HUDEP-2 (cell line): ENCODE data around the gene FMN1.
A peak's percentile ranks its signal among the peaks of the same experiment; 100 is the strongest.

Source experiments
- DNase-seq, 76 experiments: peaks; one replicate each; lab custom pipeline; 2025; ENCODE audit not compliant: unreplicated experiment in 76 of 76; lab: John Stamatoyannopoulos, UW

FMN1 gene

DNA sequence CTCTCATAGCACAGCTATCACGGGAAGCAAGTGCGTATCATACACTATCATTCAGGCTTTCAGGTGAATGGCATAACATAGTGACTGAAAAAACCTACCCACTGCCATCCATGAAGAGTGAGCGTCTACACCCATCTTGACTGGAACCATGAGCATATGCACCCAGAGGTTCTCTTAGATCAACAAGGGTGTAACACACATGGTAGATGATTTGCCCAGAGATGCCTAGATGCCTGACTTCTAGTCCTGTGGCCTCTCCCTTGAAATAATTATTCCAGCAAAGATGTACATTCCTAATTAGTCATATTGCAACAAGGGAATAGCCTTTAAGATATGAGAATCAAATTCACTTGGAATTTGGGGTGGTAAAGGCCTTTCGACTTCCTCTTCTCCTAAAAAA, 248.3 kb downstream of the FMN1 start:
- DNase-seq: no peak

DNA sequence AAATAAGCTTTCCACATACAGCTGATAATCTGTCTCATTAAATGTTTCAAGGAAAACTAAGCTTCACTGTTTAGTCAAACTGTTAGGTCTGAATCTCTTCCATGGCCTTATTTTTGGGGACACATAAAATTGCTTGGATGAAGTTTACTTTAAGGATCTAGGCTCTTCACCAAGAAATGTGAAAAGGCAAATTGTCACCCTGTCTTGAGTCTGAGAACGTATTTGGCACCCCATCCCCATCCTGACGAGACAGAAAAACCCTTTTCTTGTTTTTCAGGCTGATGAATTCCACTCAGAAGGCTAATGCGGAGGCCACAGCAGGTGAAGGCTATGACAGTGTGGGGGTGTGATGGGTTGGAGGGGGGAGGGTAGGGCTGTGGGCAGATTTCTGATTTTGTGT, 250.1 kb downstream of the FMN1 start:
- no peak for DNase-seq

- DNase-seq: no peak
Measured at GRCh38 chr15:32943711-32944110, 250.8 kb downstream of the FMN1 start.

GRCh38 chr15:32942401-32942841, 252.1 kb downstream of the FMN1 start:
- no peak for DNase-seq

GRCh38 chr15:32941823-32942222, 252.7 kb downstream of the FMN1 start:
- DNase-seq: no peak

- no peak for DNase-seq
Measured at GRCh38 chr15:32936976-32937375, 257.5 kb downstream of the FMN1 start.

DNA sequence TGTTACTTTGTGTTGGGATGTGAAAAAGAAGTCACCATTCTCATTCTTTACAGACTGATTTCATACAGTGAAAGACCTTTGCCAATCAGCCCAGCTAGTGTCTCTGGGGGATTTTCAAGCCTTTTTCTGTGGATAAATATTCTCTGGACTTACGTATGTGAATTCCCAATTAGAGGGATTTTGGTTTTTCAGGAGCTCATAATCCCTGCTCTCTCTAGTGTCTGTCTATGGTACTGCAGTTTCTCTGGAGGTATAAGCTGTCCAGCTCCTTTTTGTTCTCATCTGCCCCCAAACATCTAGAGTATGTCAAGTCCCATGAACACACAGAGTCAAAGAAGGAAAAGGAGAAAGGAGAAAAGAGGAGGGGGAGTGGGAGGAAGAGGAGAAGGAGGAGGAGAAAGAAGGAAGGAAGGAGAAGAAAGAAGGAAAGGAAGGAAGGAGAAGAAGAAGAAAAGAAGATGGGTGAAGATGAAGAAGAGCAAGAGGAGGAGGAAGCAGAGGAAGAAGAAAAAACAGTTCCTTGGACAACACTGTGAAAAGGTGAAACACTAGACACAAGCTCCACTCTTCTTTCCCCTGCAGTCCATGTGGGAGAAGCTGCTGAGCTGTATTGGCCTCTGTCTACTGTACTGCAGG, 258.1 kb downstream of the FMN1 start:
- peak in 5 of 76 experiments; percentile 0 to 7 (median 2) for DNase-seq

- no peak for DNase-seq
Measured at GRCh38 chr15:32935139-32935538, 259.4 kb downstream of the FMN1 start.

- no peak for DNase-seq
Measured at GRCh38 chr15:32933236-32933635, 261.3 kb downstream of the FMN1 start.

GRCh38 chr15:32928876-32929275, 265.6 kb downstream of the FMN1 start:
- no peak for DNase-seq

- DNase-seq: no peak
Measured at GRCh38 chr15:32927124-32927523, 267.4 kb downstream of the FMN1 start.

GRCh38 chr15:32923176-32923575, 271.3 kb downstream of the FMN1 start:
- no peak for DNase-seq

GRCh38 chr15:32922541-32922940, 272.0 kb downstream of the FMN1 start:
- DNase-seq: no peak

GRCh38 chr15:32919749-32920414, 274.6 kb downstream of the FMN1 start:
- DNase-seq: no peak

DNA sequence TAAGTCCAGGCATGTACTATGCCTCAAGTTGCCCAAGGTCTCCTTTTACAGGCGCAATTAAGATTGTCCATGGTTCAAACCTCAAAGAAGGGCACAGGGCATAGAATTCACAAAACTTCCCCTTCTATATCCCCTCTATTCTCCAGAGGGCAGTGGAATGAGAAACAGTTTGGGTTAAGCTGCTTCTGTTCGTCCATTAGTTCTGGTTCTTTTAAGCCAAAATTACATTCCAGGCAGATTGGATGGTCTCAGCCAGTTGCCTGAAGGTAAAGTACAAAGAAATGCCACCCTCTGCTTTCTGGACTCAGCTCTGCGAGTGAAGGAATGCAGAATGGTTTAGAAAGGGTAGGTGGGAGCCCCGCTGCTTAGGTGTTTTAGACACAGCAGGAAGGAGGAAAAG, 276.0 kb downstream of the FMN1 start:
- DNase-seq: no peak

DNA sequence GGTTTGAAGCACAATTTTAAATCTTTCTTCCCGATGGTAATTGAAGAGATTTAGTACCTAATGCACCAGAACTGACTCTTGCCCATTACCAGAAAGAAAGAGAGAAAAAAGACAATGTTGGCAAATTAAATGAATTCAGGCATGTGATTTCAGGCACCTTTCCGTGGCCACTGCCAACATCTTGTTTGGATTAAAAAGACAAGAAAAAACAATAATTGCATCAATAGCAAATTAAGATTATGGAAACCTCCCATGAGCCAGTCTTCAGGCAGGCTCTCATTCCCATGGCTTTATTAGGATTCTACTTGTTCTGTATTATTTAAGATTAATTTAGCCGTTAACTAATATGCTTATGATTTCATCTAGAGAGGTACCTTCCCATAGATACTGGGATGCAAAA, 283.7 kb downstream of the FMN1 start:
- no peak for DNase-seq

GRCh38 chr15:32909431-32909830, 285.1 kb downstream of the FMN1 start:
- DNase-seq: no peak

DNA sequence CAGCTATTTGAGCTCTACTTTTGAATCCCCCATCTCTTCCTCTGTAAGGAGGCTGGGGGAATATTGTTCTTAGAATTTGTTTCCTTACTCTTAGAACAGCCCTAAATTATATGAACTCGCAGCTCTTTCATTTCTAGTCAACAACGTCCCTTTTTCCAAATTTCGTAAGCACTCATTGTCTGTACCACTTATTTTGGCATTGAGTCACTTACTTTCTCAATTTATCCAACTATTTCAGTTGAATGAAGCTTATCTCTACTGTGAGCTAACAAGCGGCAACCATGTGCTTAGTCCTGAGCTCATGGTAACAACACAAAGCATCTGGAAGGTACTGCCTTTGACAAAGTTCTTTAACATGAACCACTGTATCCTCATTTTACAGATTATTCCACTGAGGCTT, 285.6 kb downstream of the FMN1 start:
- DNase-seq: no peak

GRCh38 chr15:32908135-32908801, 286.2 kb downstream of the FMN1 start:
- DNase-seq: no peak

GRCh38 chr15:32905481-32905880, 289.0 kb downstream of the FMN1 start:
- no peak for DNase-seq

DNA sequence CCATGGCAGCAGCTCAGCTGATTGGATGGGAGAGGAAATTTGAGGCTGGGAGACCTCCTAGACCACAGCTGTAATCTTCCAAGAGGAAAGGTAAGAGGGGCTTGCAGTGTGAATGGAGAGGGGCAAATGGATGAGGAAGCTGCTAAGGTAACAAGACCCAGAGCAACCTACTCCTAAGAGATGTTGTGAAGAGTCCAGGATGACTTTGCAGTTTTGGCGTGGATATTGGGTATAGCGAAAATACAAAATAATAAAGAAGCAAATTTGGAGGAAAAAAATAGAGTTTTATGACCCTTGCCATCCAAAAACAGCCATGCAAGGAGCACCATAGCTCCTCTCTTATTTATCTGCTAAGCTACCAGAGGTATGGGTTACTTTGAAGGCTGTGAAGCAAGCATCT, 290.1 kb downstream of the FMN1 start:
- no peak for DNase-seq
